Psoas muscle (tissue), 8 donors: ENCODE results near the gene LYSMD4. TPM values are rescaled to one million over a fixed set of nuclear protein-coding genes. Genes with fewer than 3 reads are reported as not detected.

Source experiments
- ATAC-seq, 4 donors: fragments of 200-7000 bp; cut with Tn5 transposase; one replicate each; pipeline ENCODE4 v1.9.1; 2020; ENCODE audit warnings: moderate library complexity in 3 of 4, mild to moderate bottlenecking in 2 of 4
- DNase-seq, 2 donors: peaks; one replicate each; pipeline ENCODE4 v3.0.0-alpha.2; 2020
- H3K27ac ChIP-seq: fragments of 200-600 bp; one replicate; pipeline ENCODE4 v1.8.0; 2022
- H3K27me3 ChIP-seq, 3 donors: fragments of 200-600 bp in 1 of 3; one replicate each; pipeline versions ENCODE4 v1.6.1 to v1.8.0; 2013 to 2022; ENCODE audit warnings: low read length in 2 of 3, mild to moderate bottlenecking in 2 of 3, moderate library complexity in 1 of 3; ENCODE audit not compliant: insufficient read depth in 3 of 3
- H3K36me3 ChIP-seq, 2 donors: fragments of 200-600 bp in 1 of 2; one replicate each; pipeline versions ENCODE4 v1.6.1 to v1.8.0; 2013 to 2022; ENCODE audit warnings: low read depth in 1 of 2, mild to moderate bottlenecking in 1 of 2, moderate library complexity in 1 of 2; ENCODE audit not compliant: insufficient read depth in 1 of 2
- H3K4me1 ChIP-seq: fragments of 200-600 bp; one replicate; pipeline ENCODE4 v1.8.0; 2022
- H3K4me3 ChIP-seq: fragments of 200-600 bp; one replicate; pipeline ENCODE4 v1.8.0; 2022; ENCODE audit warnings: mild to moderate bottlenecking
- H3K9me3 ChIP-seq: fragments of 200-600 bp; one replicate; pipeline ENCODE4 v1.8.0; 2022
- CTCF ChIP-seq: fragments of 200-600 bp; IDR thresholded peaks from one replicate; pipeline ENCODE4 v1.8.0; 2022; ENCODE audit warnings: antibody characterized with exemption
- whole genome bisulfite sequencing, 3 donors: extraction: QIAGEN DNeasy Blood & Tissue Kit; methylation state at CpG; one replicate each; pipeline versions ENCODE4 v1.1.6 to v1.1.7; 2013; 5-methylcytosine and 5-hydroxymethylcytosine counted together
- intact Hi-C, 2 donors: fragments of 100-400 bp; cut with DNase I; formaldehyde crosslinking; loops; one replicate each; pipeline versions ENCODE4 v1.11.0 to v1.14.2; 2022
- polyA plus RNA-seq, 3 donors: library from polyadenylated mRNA; stranded (reverse); fragments of 200-250 nt; gene quantifications; one replicate each; pipeline ENCODE4 v1.2.3, GENCODE V29; 2013
- total RNA-seq, 4 donors: library from RNA; stranded (reverse); fragmentation: NEBNext Ultra II Directional in 2 of 4; extraction: Animal tissue kit (Norgen Biotek cat#: 25700) in 2 of 4; gene quantifications; one replicate each; pipeline versions ENCODE4 v1.2.1 to v1.2.4, GENCODE V29; 2021 to 2023
- donor health status: healthy with polysubstance abuse.
- donor health status: DM: no; HTN: no; CAD: no; lungs with moderate emphysema.
- donor health status: Bipolar disorder and iron deficiency.
- donor health status: healthy.
- donor health status: DM: yes; HTN: yes; CAD: no.
- donor health status: DM: no; HTN: no; CAD: no.
- donor health status: DM: no; HTN: no; CAD: no.
- donor health status: DM: yes; HTN: yes; CAD: no.

The LYSMD4 gene
- total and polyA plus RNA-seq, 7 donors, result 3.6 to 13.5 (median 7.3) TPM

GRCh38 chr15:99729327-99729726 is 3.9 kb downstream of the LYSMD4 start:
- 66 to 79% (median 70%) methylated on average over 11 of the region's 11 CpGs for WGBS, 3 donors
- H3K27ac ChIP-seq, result peak overlapping the region; percentile 76
- no peak overlapping the region for H3K4me3 ChIP-seq
- H3K27me3 ChIP-seq, result no peaks in the 10 kb centered on the region
- peaks cover 0 to 39% of the 10 kb centered on the region in 2 donors for H3K36me3 ChIP-seq
- H3K9me3 ChIP-seq, result no peaks in the 10 kb centered on the region
- H3K4me1 ChIP-seq, result peaks cover 37% of the 10 kb centered on the region
- no peak for TF ChIP-seq CTCF
- intact Hi-C loops, result no loop called here
- ATAC-seq, result no peak
- no peak for DNase-seq

GRCh38 chr15:99728916-99729315 is 4.3 kb downstream of the LYSMD4 start:
- ATAC-seq (no peak), DNase-seq (no peak)
- intact Hi-C loops, result no loop called here
- H3K27ac ChIP-seq, result peak overlapping the region; percentile 76
- H3K27me3 ChIP-seq, result no peaks in the 10 kb centered on the region
- WGBS, 3 donors, result 50 to 66% (median 55%) methylated on average over 6 of the region's 6 CpGs
- H3K36me3 ChIP-seq, result peaks cover 0 to 39% of the 10 kb centered on the region in 2 donors
- no peak overlapping the region for H3K4me3 ChIP-seq
- TF ChIP-seq CTCF, result no peak
- H3K4me1 ChIP-seq, result peaks cover 37% of the 10 kb centered on the region
- H3K9me3 ChIP-seq, result no peaks in the 10 kb centered on the region

- H3K36me3 ChIP-seq, result peaks cover 0 to 39% of the 10 kb centered on the region in 2 donors
- H3K27ac ChIP-seq, result peak overlapping the region; percentile 76
- no peak for DNase-seq
- H3K4me3 ChIP-seq, result no peak overlapping the region
- intact Hi-C loops, result no loop called here
- TF ChIP-seq CTCF, result no peak
- H3K4me1 ChIP-seq, result peaks cover 37% of the 10 kb centered on the region
- ATAC-seq, result peak in 1 of 4 donors; percentile 14
- H3K9me3 ChIP-seq, result no peaks in the 10 kb centered on the region
- H3K27me3 ChIP-seq, result no peaks in the 10 kb centered on the region
- 61 to 75% (median 63%) methylated on average over 7 of the region's 7 CpGs for WGBS, 3 donors
Measured at GRCh38 chr15:99727733-99728132, 5.5 kb downstream of the LYSMD4 start.

GRCh38 chr15:99727330-99727729 is 5.9 kb downstream of the LYSMD4 start:
- H3K27me3 ChIP-seq, result no peaks in the 10 kb centered on the region
- H3K9me3 ChIP-seq, result no peaks in the 10 kb centered on the region
- intact Hi-C loops, result no loop called here
- H3K27ac ChIP-seq, result peak overlapping the region; percentile 76
- DNase-seq, result no peak
- peaks cover 37% of the 10 kb centered on the region for H3K4me1 ChIP-seq
- no peak overlapping the region for H3K4me3 ChIP-seq
- no peak for ATAC-seq
- no peak for TF ChIP-seq CTCF
- 19 to 33% (median 27%) methylated on average over 1 of the region's 1 CpG for WGBS, 3 donors
- peaks cover 0 to 39% of the 10 kb centered on the region in 2 donors for H3K36me3 ChIP-seq

DNA sequence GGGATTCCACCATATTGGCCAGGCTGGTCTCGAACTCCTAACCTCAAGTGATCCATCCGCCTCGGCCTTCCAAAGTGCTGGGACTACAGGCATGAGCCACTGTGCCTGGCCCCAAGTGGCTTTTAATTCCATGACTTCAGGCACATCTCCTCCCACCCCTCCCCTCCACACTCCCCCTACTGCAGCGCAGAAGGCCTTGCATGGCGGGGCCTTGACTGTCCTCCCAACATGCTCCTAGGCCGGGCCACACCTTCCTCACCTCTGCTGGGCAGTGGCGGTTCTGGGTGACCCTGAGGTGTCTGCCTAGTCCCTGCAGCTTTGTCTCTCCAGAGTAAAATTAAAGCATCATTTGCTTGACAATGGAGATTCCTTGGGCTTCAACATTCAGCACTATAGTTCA is 6.9 kb downstream of the LYSMD4 start:
- no peak for TF ChIP-seq CTCF

More for the DNA sequence above, 6.9 kb downstream of the LYSMD4 start:
- Histone ChIP-seq H3K27ac (no peak overlapping the region), H3K4me1 (peaks cover 39% of the 10 kb centered on the region), H3K36me3 (peaks cover 0 to 35% of the 10 kb centered on the region in 2 donors), H3K9me3 (no peaks in the 10 kb centered on the region), H3K27me3 (no peaks in the 10 kb centered on the region), H3K4me3 (no peak overlapping the region)
- 84 to 90% (median 86%) methylated on average over 7 of the region's 7 CpGs for WGBS, 3 donors
- ATAC-seq (no peak), DNase-seq (no peak)
- intact Hi-C loops, result no loop called here
